B cell (primary cell): ENCODE results near the gene PSMD6. TPM values are rescaled to one million over a fixed set of nuclear protein-coding genes. Genes with fewer than 3 reads are reported as not detected.

Experiments
- ATAC-seq: fragments of 200-7000 bp; cut with Tn5 transposase; one replicate; pipeline ENCODE4 v1.10.0; 2021; ENCODE audit warnings: low read depth, mild to moderate bottlenecking, moderate number of reproducible peaks, moderate library complexity
- CTCF ChIA-PET: fragments of 350-600 bp; sonication (Branson Sonifier 250); formaldehyde crosslinking; loops from one replicate; lab custom pipeline; 2021; ENCODE audit warnings: antibody characterized with exemption, inconsistent platforms; lab: Charles Lee
- POLR2A ChIA-PET: fragments of 350-600 bp; sonication (Branson Sonifier 250); formaldehyde crosslinking; loops from one replicate; lab custom pipeline; 2021; ENCODE audit warnings: antibody characterized with exemption; lab: Charles Lee
- DNase-seq: peaks from one replicate; pipeline ENCODE4 v3.0.0; 2013
- H2AFZ ChIP-seq: 2 replicates; pipeline ENCODE4 v1.6.1; 2012; ENCODE audit warnings: mild to moderate bottlenecking, low read depth, low read length; ENCODE audit not compliant: insufficient read depth, poor library complexity, severe bottlenecking
- H3K27ac ChIP-seq, 2 donors: 1 replicate in 1 of 2; 2 replicates in 1 of 2; pipeline ENCODE4 v1.5.1; 2012 to 2013; ENCODE audit warnings: low read length in 2 of 2, mild to moderate bottlenecking in 2 of 2, moderate library complexity in 1 of 2
- H3K27me3 ChIP-seq, 4 experiments: fragments of 200-600 bp in 1 of 4; sonication (generic) in 1 of 4; replicated peaks in 1 of 4; 1 replicate in 2 of 4; 2 replicates in 2 of 4; pipeline versions ENCODE4 v1.6.1 to v1.7.0; 2013 to 2016; ENCODE audit warnings: low read length in 3 of 4, mild to moderate bottlenecking in 2 of 4, mixed read lengths in 1 of 4, moderate library complexity in 1 of 4; ENCODE audit not compliant: insufficient read depth in 4 of 4, control insufficient read depth in 3 of 4; ENCODE audit errors: control extremely low read depth in 1 of 4
- H3K36me3 ChIP-seq, 2 experiments: replicated peaks in 1 of 2; 1 replicate in 1 of 2; 2 replicates in 1 of 2; pipeline versions ENCODE4 v1.6.1 to v1.7.1; 2013; ENCODE audit warnings: low read length in 1 of 2; ENCODE audit not compliant: insufficient read depth in 2 of 2, control insufficient read depth in 1 of 2; ENCODE audit errors: control extremely low read depth in 1 of 2, extremely low read depth in 1 of 2
- H3K4me1 ChIP-seq, 2 donors: fragments of 200-600 bp in 1 of 2; sonication (generic) in 1 of 2; 1 replicate in 1 of 2; 2 replicates in 1 of 2; pipeline versions ENCODE4 v1.5.1 to v1.6.1; 2013 to 2017; ENCODE audit warnings: low read length in 2 of 2; ENCODE audit not compliant: control insufficient read depth in 2 of 2, insufficient read depth in 2 of 2
- H3K4me2 ChIP-seq: replicated peaks from 2 replicates; pipeline ENCODE3; 2012; ENCODE audit warnings: mild to moderate bottlenecking, low read depth, low read length; ENCODE audit not compliant: poor library complexity, severe bottlenecking
- H3K4me3 ChIP-seq, 5 experiments: fragments of 200-600 bp in 1 of 5; sonication (generic) in 1 of 5; 1 replicate in 3 of 5; 2 replicates in 2 of 5; pipeline versions ENCODE4 v1.5.1 to v1.7.0; 2011 to 2016; ENCODE audit warnings: low read length in 4 of 5, mild to moderate bottlenecking in 4 of 5, low read depth in 2 of 5, control low read depth in 1 of 5, moderate library complexity in 1 of 5; ENCODE audit not compliant: insufficient read depth in 1 of 5; ENCODE audit errors: control extremely low read depth in 1 of 5, extremely low read depth in 1 of 5
- H3K79me2 ChIP-seq: fragments of 200-600 bp; sonication (generic); one replicate; pipeline ENCODE4 v1.6.0; 2016; ENCODE audit warnings: low read length; ENCODE audit not compliant: control insufficient read depth, insufficient read depth
- H3K9ac ChIP-seq: fragments of 200-600 bp; sonication (generic); 2 replicates; pipeline ENCODE4 v1.6.1; 2017; ENCODE audit warnings: mild to moderate bottlenecking, low read length, moderate library complexity
- H3K9me3 ChIP-seq, 3 donors: one replicate each; pipeline versions ENCODE4 v1.6.1 to v1.7.1; 2013; ENCODE audit warnings: low read length in 2 of 3; ENCODE audit not compliant: control insufficient read depth in 2 of 3, insufficient read depth in 1 of 3; ENCODE audit errors: control extremely low read depth in 1 of 3
- H4K20me1 ChIP-seq: 2 replicates; pipeline ENCODE4 v1.6.0; 2012; ENCODE audit warnings: mild to moderate bottlenecking, low read length; ENCODE audit not compliant: insufficient read depth, control insufficient read depth, poor library complexity, severe bottlenecking
- H3K27ac Mint-ChIP-seq: one replicate; pipeline ENCODE4 v1.8.0; 2021; ENCODE audit warnings: mixed read lengths
- H3K27me3 Mint-ChIP-seq: one replicate; pipeline ENCODE4 v1.8.0; 2021; ENCODE audit warnings: mixed read lengths
- H3K4me1 Mint-ChIP-seq: one replicate; pipeline ENCODE4 v1.8.0; 2021; ENCODE audit warnings: mixed read lengths
- H3K4me3 Mint-ChIP-seq: one replicate; pipeline ENCODE4 v1.8.0; 2021; ENCODE audit warnings: mixed read lengths
- H3K9me3 Mint-ChIP-seq: one replicate; pipeline ENCODE4 v1.8.0; 2022; ENCODE audit warnings: mixed read lengths; ENCODE audit not compliant: insufficient read depth
- CTCF ChIP-seq: fragments of 200-600 bp; IDR thresholded peaks from one replicate; pipeline ENCODE4 v1.8.0; 2022; ENCODE audit warnings: antibody characterized with exemption, mild to moderate bottlenecking
- EZH2 ChIP-seq: IDR thresholded peaks from 2 replicates; pipeline ENCODE4 v1.6.1; 2012; ENCODE audit warnings: borderline replicate concordance, low read depth, mild to moderate bottlenecking, moderate library complexity, low read length; ENCODE audit not compliant: insufficient read depth, poor library complexity, severe bottlenecking
- WGBS: methylation state at CpG from one replicate; pipeline ENCODE4 v1.1.5; 2013; ENCODE audit warnings: missing lambda C conversion rate; ENCODE audit not compliant: insufficient coverage; 5-methylcytosine and 5-hydroxymethylcytosine counted together
- intact Hi-C: fragments of 100-400 bp; cut with micrococcal nuclease; formaldehyde crosslinking; loops from one replicate; pipeline ENCODE4 v1.10.0; 2022
- polyA plus RNA-seq: library from polyadenylated mRNA; depleted of rRNA; stranded (reverse); fragments of >200 nt; gene quantifications from 2 replicates; pipeline ENCODE4 v1.2.3, GENCODE V29; 2012
- total RNA-seq, 2 donors: library from RNA; stranded (reverse); fragments of 120-200 nt in 1 of 2; gene quantifications; 1 replicate in 1 of 2; 2 replicates in 1 of 2; pipeline versions ENCODE4 v1.2.3 to v1.2.4, GENCODE V29; 2013 to 2022

PSMD6 gene
- total and polyA plus RNA-seq, 2 donors (not counting 1 experiment from before 2014, with no cell fraction given) = 34.7 to 63.4 TPM

GRCh38 chr3:64063207-64063982 lies 40.1 kb upstream of the PSMD6 start:
- no peaks in the 10 kb centered on the region for H3K36me3 ChIP-seq
- TF ChIP-seq EZH2 (no peak), CTCF (no peak)
- intact Hi-C loops = no loop called here
- no peak overlapping the region for H3K9ac ChIP-seq
- Mint-ChIP-seq H3K27me3 (peaks cover 15% of the 10 kb centered on the region), H3K4me1 (no peaks in the 10 kb centered on the region), H3K27ac (no peak overlapping the region), H3K4me3 (no peak overlapping the region), H3K9me3 (no peaks in the 10 kb centered on the region)
- no peaks in the 10 kb centered on the region for H3K4me1 ChIP-seq
- ChIA-PET CTCF (no interaction called here), POLR2A (no interaction called here)
- H3K27ac ChIP-seq = no peak overlapping the region
- no peaks in the 10 kb centered on the region for H3K79me2 ChIP-seq
- H3K4me3 ChIP-seq = no peak overlapping the region
- WGBS = no CpG with 5 or more reads among the region's 5 CpGs
- no peak for ATAC-seq
- no peak for DNase-seq
- H3K4me2 ChIP-seq = no peak overlapping the region
- no peaks in the 10 kb centered on the region for H4K20me1 ChIP-seq
- H3K27me3 ChIP-seq = peaks cover 0 to 6% (median 0%) of the 10 kb centered on the region in 4 experiments
- peaks cover 0 to 5% (median 0%) of the 10 kb centered on the region in 3 donors for H3K9me3 ChIP-seq
- H2AFZ ChIP-seq = no peak overlapping the region

GRCh38 chr3:64061628-64062027 lies 38.3 kb upstream of the PSMD6 start:
- H3K9ac ChIP-seq = no peak overlapping the region
- H3K9me3 ChIP-seq = peaks cover 0 to 5% (median 0%) of the 10 kb centered on the region in 3 donors
- Mint-ChIP-seq H3K27ac (no peak overlapping the region), H3K9me3 (no peaks in the 10 kb centered on the region), H3K4me1 (no peaks in the 10 kb centered on the region), H3K4me3 (no peak overlapping the region), H3K27me3 (peaks cover 10% of the 10 kb centered on the region)
- peaks cover 0 to 6% (median 0%) of the 10 kb centered on the region in 4 experiments for H3K27me3 ChIP-seq
- no peak for DNase-seq
- H3K4me2 ChIP-seq = no peak overlapping the region
- TF ChIP-seq CTCF = no peak
- TF ChIP-seq EZH2 = no peak
- H3K4me3 ChIP-seq = no peak overlapping the region
- H3K4me1 ChIP-seq = no peaks in the 10 kb centered on the region
- ChIA-PET POLR2A (no interaction called here), CTCF (no interaction called here)
- H3K27ac ChIP-seq = no peak overlapping the region
- intact Hi-C loops = no loop called here
- H3K36me3 ChIP-seq = no peaks in the 10 kb centered on the region
- H4K20me1 ChIP-seq = no peaks in the 10 kb centered on the region
- H3K79me2 ChIP-seq = no peaks in the 10 kb centered on the region
- no peak overlapping the region for H2AFZ ChIP-seq
- 100% methylated on average over 1 of the region's 5 CpGs for WGBS
- ATAC-seq = no peak
